ENCODE results near the gene MED27. TPM values are rescaled to one million over a fixed set of nuclear protein-coding genes. Genes with fewer than 3 reads are reported as not detected.

Gene MED27
- total and polyA plus RNA-seq, 2 of the 8 experiments (the other 6 are each of a cell fraction or from before 2014, with no cell fraction given): 29.9 to 56.5 TPM

- TF ChIP-seq, protein P1, sequence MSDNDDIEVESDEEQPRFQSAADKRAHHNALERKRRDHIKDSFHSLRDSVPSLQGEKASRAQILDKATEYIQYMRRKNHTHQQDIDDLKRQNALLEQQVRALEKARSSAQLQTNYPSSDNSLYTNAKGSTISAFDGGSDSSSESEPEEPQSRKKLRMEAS (IDR thresholded peaks at IDR 0.05): no peak
- TF ChIP-seq RNF2 (IDR thresholded peaks at IDR 0.05; ENCODE audit: borderline replicate concordance, low read depth, low read length, missing control alignments, poor library complexity, severe bottlenecking) (no peak), EP300 (IDR thresholded peaks at IDR 0.05; ENCODE audit: borderline replicate concordance in 1 of 2, low read depth in 2 of 2, low read length in 2 of 2) (no peak), SIRT6 (IDR thresholded peaks at IDR 0.05; ENCODE audit: low read length) (no peak)
Measured at GRCh38 chr9:131872702-131873101, 207.0 kb downstream of the MED27 start (continued).
